ENCODE measurements around the gene PDAP1. TPM values are rescaled to one million over a fixed set of nuclear protein-coding genes. Genes with fewer than 3 reads are reported as not detected.

PDAP1 gene
- total RNA-seq, 4 donors from 2014 or later, result 85.9 to 116 (median 99.9) TPM

- 64% methylated on average over 4 of the region's 5 CpGs for WGBS
- no peak for DNase-seq (ENCODE audit: extremely low spot score)
- no peak overlapping the region for H3K27ac ChIP-seq (replicated peaks in 1 of 4)
- intact Hi-C loops (cut with DNase I), result no loop called here
- TF ChIP-seq EP300 (IDR thresholded peaks at IDR 0.05) (no peak), CTCF (IDR thresholded peaks at IDR 0.05) (no peak), POLR2A (IDR thresholded peaks at IDR 0.05; ENCODE audit: low read depth) (no peak), POLR2AphosphoS5 (IDR thresholded peaks at IDR 0.05) (no peak)
- no peaks in the 10 kb centered on the region for H3K27me3 ChIP-seq
- H3K4me3 ChIP-seq, result no peak overlapping the region
- peaks cover 56 to 99% (median 93%) of the 10 kb centered on the region in 4 donors for H3K36me3 ChIP-seq
- no peaks in the 10 kb centered on the region for H3K9me3 ChIP-seq
- peaks cover under 1 to 6% (median 3%) of the 10 kb centered on the region in 4 donors for H3K4me1 ChIP-seq
These were observed 9.4 kb downstream of the PDAP1 start for GRCh38 chr7:99398891-99399445.

- no peak for TF ChIP-seq POLR2A (IDR thresholded peaks at IDR 0.05; ENCODE audit: low read depth)
- TF ChIP-seq POLR2AphosphoS5 (IDR thresholded peaks at IDR 0.05), result peak in 1 of 2 donors; percentile 41
- no peaks in the 10 kb centered on the region for H3K27me3 ChIP-seq
- WGBS, result 86% methylated on average over 16 of the region's 18 CpGs
- H3K27ac ChIP-seq (replicated peaks in 1 of 4), result no peak overlapping the region
- peaks cover 52 to 89% (median 84%) of the 10 kb centered on the region in 4 donors for H3K36me3 ChIP-seq
- H3K4me3 ChIP-seq, result no peak overlapping the region
- H3K9me3 ChIP-seq, result no peaks in the 10 kb centered on the region
- H3K4me1 ChIP-seq, result peaks cover 14 to 19% (median 17%) of the 10 kb centered on the region in 4 donors
- intact Hi-C loops (cut with DNase I), result no loop called here
- no peak for DNase-seq (ENCODE audit: extremely low spot score)
These were observed 11.0 kb downstream of the PDAP1 start for GRCh38 chr7:99397297-99397983.

GRCh38 chr7:99396418-99397296 lies 11.7 kb downstream of the PDAP1 start:
- intact Hi-C loops (cut with DNase I), result no loop called here
- peaks cover 21 to 27% (median 24%) of the 10 kb centered on the region in 4 donors for H3K4me1 ChIP-seq
- H3K36me3 ChIP-seq, result peaks cover 45 to 87% (median 80%) of the 10 kb centered on the region in 4 donors
- no peak overlapping the region for H3K4me3 ChIP-seq
- H3K9me3 ChIP-seq, result no peaks in the 10 kb centered on the region
- H3K27ac ChIP-seq (replicated peaks in 1 of 4), result no peak overlapping the region
- H3K27me3 ChIP-seq, result no peaks in the 10 kb centered on the region
- no peak for DNase-seq (ENCODE audit: extremely low spot score)
- 77% methylated on average over 21 of the region's 21 CpGs for WGBS
- no peak for TF ChIP-seq CTCF (IDR thresholded peaks at IDR 0.05)
- TF ChIP-seq EP300 (IDR thresholded peaks at IDR 0.05), result no peak
- no peak for TF ChIP-seq POLR2A (IDR thresholded peaks at IDR 0.05; ENCODE audit: low read depth)
- no peak for TF ChIP-seq POLR2AphosphoS5 (IDR thresholded peaks at IDR 0.05)

- no peak overlapping the region for H3K4me3 ChIP-seq
- intact Hi-C loops (cut with DNase I), result no loop called here
- H3K27ac ChIP-seq (replicated peaks in 1 of 4), result no peak overlapping the region
- WGBS, result 81% methylated on average over 13 of the region's 14 CpGs
- peaks cover 21 to 27% (median 24%) of the 10 kb centered on the region in 4 donors for H3K4me1 ChIP-seq
- H3K27me3 ChIP-seq, result no peaks in the 10 kb centered on the region
- no peak for DNase-seq (ENCODE audit: extremely low spot score)
- H3K9me3 ChIP-seq, result no peaks in the 10 kb centered on the region
- peaks cover 43 to 87% (median 80%) of the 10 kb centered on the region in 4 donors for H3K36me3 ChIP-seq
- TF ChIP-seq EP300 (IDR thresholded peaks at IDR 0.05) (no peak), POLR2AphosphoS5 (IDR thresholded peaks at IDR 0.05) (no peak)
These were observed 12.6 kb downstream of the PDAP1 start for GRCh38 chr7:99395616-99396327.

GRCh38 chr7:99394188-99394502 lies 14.3 kb downstream of the PDAP1 start:
- WGBS, result 90% methylated on average over 3 of the region's 4 CpGs
- Histone ChIP-seq H3K36me3 (peaks cover 29 to 87% (median 80%) of the 10 kb centered on the region in 4 donors), H3K9me3 (no peaks in the 10 kb centered on the region), H3K4me3 (no peak overlapping the region), H3K4me1 (peaks cover 21 to 27% (median 24%) of the 10 kb centered on the region in 4 donors), H3K27ac (replicated peaks in 1 of 4) (peak overlapping the region in 2 of 4 donors; percentile 81 to 85), H3K27me3 (no peaks in the 10 kb centered on the region)
- intact Hi-C loops (cut with DNase I), result no loop called here
- no peak for DNase-seq (ENCODE audit: extremely low spot score)
- TF ChIP-seq POLR2A (IDR thresholded peaks at IDR 0.05; ENCODE audit: low read depth) (no peak), POLR2AphosphoS5 (IDR thresholded peaks at IDR 0.05) (no peak), EP300 (IDR thresholded peaks at IDR 0.05) (no peak), CTCF (IDR thresholded peaks at IDR 0.05) (no peak)
